GM21723 (cell line): ENCODE data around the gene C6orf15.
A peak's percentile ranks its signal among the peaks of the same experiment; 100 is the strongest.
"Not testable (repeated sequence)": the region's sequence is repeated elsewhere in the genome, so short reads cannot be mapped to it uniquely, and the experiment has no call there.

Experiments
- ATAC-seq: cut with Tn5 transposase; IDR thresholded peaks from one replicate; pipeline ENCODE4 v1.9.1; 2021; ENCODE audit warnings: mild to moderate bottlenecking, moderate library complexity; ENCODE audit not compliant: unreplicated experiment

The C6orf15 gene

DNA sequence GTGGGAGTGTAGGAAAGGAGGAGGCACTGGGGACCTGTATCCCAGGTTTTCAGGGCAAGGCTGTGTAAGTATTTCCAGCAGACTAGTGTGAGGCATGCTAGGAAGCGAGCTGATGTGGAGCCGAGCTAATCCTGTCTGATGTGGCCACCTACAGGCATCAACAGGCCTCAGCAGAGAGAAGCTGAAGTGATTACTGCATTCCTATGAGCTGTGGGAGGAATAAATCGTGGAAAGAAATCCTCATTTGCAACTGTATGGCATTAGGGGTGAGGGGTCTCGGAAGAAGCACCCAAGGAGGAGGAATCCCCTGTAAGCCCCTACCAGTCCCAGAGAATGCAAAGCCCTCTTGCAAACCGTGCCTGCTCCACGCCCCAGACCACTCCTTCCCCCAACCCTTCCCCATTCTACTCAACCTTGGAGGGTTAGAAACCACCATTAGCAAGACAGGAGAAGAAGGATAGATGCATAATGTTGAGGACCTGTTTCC, 41.6 kb downstream of the C6orf15 start:
- no peak for ATAC-seq

DNA sequence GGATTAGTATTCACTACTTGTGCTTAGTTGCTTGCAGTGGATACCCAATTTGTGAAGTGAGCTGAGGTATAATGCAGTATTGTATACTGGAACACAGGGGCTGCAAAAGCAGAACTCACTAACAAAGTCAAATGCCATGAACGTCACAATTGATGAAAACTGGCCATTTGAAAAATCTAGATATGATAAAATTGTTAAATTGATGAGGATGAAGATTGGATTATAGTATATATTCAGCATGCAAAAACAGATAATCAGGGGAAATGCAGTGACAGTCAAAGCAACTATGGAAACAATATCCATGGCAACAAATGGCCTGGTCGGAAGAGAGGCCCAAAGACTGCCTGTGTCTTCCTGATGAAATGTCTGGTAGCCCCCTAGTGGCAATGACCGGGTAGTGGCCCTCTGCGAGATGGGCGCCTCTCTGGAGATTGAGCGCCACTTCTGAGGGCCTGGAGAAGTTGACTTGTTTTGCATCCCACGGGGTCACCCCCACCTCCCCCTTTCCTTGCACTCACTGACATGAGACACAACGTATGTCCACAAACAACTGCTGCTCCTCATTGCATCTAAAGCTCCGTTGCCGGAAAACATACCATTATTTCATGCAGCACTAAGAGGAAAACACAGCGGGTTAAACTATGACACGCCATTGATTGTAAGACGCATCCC, 43.6 kb downstream of the C6orf15 start:
- ATAC-seq, result peak; percentile 68

DNA sequence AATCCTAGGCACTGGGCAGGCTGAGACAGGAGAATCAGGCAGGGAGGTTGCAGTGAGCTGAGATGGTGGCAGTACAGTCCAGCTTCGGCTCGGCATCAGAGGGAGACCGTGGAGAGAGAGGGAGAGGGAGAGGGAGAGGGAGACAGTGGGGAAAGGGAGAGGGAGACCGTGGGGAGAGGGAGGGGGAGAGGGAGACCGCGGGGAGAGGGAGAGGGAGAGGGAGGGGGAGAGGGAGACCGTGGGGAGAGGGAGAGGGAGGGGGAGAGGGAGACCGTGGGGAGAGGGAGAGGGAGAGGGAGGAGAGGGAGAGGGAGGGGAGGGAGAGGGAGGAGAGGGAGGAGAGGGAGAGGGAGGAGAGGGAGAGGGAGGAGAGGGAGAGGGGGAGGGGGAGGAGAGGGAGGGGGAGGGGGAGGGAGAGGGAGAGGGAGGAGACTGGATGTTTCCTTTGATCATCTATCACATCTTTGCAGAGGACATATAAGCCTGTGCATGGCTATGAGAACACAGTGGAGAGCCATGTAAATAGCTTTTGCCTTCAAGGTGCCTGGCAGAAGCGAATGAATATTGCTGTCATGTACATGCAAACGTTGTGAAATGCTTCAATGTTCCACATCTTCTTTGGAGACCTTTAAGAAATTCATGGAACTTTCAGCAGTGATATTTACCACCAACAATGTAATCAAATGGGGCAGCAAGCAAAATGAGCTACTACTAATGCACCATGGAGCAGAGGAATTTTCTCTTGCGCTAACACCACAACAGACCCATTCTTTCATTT, 44.3 kb downstream of the C6orf15 start:
- not testable (repeated sequence) for ATAC-seq

DNA sequence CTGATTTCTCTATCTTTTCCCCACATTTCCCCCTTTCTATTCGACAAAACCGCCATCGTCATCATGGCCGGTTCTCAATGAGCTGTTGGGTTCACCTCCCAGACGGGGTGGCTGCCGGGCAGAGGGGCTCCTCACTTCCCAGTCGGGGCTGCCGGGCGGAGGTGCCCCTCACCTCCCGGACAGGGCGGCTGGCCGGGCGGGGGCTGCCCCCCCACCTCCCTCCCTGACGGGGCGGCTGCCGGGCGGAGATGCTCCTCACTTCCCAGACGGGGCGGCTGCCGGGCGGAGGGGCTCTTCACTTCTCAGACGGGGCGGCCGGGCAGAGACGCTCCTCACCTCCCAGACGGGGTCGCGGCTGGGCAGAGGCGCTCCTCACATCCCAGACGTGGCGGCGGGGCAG, 45.3 kb downstream of the C6orf15 start:
- not testable (repeated sequence) for ATAC-seq

DNA sequence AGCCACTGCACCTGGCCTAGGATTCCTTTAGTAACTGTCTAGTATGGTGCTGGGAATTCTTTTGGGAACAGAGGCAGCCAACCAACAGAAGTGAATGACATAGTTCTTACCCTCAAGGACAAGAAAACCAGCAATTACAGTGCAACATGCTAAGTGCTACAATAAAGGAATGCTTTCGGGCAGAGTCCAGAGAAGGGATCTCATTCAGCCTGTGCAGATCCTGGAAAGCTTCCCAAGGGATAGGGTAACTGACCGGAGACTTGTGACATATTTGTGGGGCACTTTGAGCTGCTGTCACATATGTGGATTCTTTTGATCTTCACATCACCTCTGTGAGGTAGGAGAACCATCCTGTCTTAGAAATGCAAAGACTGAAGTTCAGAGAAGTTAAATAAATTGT, 46.8 kb downstream of the C6orf15 start:
- no peak for ATAC-seq

DNA sequence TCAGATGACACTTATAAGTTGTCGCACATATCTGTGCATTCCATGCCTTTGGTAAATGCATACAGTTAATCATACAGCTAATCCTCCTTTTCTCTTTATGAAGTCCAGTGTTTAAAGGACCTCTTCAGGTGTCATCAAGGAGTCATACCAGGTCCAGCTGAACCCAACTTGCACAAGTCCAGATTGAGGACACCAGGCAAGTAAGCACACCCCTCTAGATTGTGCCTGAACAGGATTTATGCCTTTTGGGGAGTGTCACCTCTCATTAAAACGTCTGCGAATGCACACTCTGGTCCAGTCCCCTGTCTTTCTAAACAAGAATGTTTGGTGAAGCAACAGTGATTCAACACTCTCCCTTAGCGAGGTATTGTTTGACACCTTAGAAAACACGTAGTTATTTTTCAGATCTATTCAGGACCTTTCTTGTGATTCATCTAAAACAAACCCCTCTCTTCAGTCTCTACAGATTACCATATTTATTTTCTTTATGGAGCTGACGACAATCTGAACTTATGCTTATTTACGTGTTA, 48.4 kb downstream of the C6orf15 start:
- ATAC-seq, result no peak
